ENCODE measurements around the gene KIF27.
"Not testable (repeated sequence)": the region's sequence is repeated elsewhere in the genome, so short reads cannot be mapped to it uniquely, and the experiment has no call there.

The KIF27 gene

DNA sequence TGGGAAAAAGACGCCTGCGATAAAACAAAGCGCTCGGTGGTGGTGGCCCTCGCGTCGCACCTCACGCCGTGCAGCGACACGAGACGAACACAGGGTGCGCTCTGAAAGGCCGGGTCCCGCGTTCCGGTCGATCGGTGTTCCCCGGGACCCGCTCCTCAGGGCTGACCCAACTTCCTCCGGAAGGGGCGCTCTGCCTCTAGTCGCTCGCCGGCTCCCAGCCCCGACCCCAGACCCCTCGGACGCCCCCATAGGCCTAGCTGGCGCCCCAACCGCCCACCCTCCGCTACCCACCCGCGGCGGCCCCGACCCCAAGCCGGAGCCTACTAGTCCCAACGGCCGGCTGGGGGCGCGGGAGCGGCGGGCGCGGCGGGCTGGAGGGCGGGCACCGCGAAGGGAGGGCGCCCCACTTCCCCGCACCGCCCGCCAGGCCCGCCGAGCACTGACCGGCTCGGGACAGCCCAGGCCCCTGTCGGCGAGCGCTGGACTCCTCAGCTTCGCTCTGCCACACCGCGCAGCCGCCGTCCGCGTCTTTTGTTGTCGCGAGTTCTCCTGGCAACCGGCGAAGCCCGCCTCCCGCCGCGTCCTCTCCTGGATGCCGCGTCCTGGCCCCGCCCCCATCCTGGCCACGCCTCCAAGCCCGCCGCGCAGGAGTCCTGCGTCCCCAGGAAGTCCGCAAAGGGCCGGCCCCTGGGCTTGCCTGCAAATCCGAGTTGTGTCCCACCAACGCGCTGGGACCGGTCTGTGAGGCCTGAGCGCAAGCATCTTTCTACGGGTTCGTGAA lies at the start of gene KIF27:
Gene KIF27 (minus strand): TSS at position 506 of the 781 bp plus-strand sequence. CDS start 5,841 bp downstream, outside the sequence.
- DNase-seq: peak; percentile 53 to 99 (median 94)

- no peak for DNase-seq
These were observed 48.4 kb upstream of the KIF27 start for GRCh38 chr9:83969602-83970001.

GRCh38 chr9:83967073-83967472 lies 45.8 kb upstream of the KIF27 start:
- no peak for DNase-seq

GRCh38 chr9:83966209-83966582 lies 45.0 kb upstream of the KIF27 start:
- DNase-seq: no peak

- DNase-seq: no peak
These were observed 44.3 kb upstream of the KIF27 start for GRCh38 chr9:83965350-83966208.

DNA sequence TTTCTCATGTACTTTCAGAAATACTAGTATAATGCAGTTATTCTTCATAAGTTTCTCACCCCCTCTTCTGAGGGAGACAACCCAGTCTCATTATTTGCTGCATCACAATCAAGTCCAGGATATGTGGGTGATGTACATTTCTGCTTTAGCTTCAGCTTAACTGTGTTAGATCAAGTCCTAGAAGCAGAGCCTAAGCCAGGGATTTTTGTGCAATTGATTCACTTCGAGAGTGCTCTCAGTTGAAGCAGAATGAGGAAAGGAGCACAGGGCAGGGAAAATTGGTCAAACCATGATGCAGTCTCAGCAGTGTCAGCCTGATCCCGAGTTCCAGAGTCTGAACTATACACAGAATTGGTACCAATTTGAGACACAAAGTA lies 43.7 kb upstream of the KIF27 start:
- DNase-seq: no peak

DNA sequence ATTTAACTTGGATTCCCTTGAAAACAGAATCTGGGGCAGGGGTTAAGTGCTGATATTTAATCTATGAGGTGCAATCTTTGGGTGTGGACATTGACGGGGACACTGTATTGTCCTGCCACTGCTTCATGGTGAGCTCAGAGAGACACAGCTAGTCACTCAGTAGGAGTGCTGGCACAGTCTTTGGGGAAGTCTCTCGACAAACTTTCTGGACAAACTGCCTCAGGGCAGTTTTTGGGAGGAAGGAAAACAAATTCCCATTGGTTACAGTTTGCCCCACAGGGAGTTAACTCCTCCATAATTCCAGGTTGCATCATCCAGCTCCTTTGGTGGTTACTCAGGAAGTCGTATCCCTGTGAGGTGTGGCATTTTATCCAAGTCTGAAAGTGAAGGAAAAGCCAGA lies 40.9 kb upstream of the KIF27 start:
- no peak for DNase-seq

DNA sequence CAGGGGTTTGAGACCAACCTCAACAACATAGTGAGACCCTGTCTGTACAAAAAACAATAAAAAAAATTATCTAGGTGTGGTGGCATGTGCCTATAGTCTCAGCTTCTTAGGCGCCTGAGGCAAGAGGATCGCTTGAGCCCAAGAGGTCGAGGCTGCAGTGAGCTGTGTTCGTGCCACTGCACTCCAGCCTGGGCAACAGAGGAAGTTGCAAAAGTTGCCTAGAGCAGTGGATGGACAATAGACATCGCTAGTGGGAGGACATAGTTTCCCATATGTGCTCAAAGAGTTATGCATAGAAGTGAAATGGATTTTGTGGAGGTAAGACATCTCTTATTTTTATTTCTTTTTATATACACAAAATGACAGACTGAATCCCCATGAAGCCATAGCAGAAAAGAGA lies 39.8 kb upstream of the KIF27 start:
- no peak for DNase-seq

DNA sequence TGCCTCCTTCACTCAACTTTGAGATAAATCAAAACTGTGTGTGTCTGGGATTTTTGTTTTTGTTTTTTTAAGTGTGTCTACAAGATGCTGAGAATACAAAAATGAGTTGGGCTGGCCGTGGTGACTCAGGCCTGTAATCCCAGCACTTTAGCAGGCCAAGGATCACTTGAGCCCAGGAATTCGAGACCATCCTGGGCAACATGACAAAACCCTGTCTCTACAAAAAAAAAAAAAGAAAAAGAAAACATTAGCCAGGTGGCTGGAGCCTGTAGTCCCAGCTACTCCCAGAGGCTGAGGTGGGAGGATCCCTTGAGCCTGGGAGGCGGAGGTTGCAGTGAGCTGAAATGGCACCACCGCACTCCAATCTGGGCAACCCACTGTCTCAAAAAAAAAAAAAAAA lies 37.8 kb upstream of the KIF27 start:
- no peak for DNase-seq

DNA sequence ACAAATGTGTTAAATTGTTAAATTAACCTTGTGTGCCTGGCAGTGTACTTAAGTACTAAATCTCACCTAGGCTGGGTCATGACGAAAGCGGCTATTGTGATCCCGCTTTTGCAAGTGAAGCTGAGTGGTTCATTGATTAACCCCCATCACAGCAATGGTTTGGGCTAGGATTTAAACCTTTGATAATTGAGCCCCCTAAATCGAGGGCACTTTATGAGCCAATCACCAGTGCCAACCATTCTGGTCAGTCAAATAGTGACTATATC lies 35.9 kb upstream of the KIF27 start:
- DNase-seq: no peak

- peak in 53 of 56 donors; percentile 12 to 83 (median 61) for DNase-seq
These were observed 35.4 kb upstream of the KIF27 start for GRCh38 chr9:83956436-83957247.

- DNase-seq: peak in 21 of 56 donors; percentile 9 to 64 (median 45)
These were observed 34.8 kb upstream of the KIF27 start for GRCh38 chr9:83956086-83956435.

DNA sequence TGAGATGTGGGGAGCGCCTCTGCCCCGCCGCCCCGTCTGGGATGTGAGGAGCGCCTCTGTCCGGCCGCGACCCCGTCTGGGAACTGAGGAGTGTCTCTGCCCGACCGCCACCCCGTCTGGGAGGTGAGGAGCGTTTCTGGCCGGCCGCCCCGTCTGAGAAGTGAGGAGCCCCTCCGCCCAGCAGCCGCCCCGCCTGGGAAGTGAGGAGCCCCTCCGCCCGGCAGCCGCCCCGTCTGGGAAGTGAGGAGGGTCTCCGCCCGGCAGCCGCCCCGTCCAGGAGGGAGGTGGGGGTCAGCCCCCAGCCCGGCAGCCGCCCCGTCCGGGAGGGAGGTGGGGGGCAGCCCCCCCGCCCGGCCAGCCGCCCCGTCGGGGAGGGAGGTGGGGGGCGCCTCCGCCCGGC lies 26.9 kb upstream of the KIF27 start:
- DNase-seq: not testable (repeated sequence)

DNA sequence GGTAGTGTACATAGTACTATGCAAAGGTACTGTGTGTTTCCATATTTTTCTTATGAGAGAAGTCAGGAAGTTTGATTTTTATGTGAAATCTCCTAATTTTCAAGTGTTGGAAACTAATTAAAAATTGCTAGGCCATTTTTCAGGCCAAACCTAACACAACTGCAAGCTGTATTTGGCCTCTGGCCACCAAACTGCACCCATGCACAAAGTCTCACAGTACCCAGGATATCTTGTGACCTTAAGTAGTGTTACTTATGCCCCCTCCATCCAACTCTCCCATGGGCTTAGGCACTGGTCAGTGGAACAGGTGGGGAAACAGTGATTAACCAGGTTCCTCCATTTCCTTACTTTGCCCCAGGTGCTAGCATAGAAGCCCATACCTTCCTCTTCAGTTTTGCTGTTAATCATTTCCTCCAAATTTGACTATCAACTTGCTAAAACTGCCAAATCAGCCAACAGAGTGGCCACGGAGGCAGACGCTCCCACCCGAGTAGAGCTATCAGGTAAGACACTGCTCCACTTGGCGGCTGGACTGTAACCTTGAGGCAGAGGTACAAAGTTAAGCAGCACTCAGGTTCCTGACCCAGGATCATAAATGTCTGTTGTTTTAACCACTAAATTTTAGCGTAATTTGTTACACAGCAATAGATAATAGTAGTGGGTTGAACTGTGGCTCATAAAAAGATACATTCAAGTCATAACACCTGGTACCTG lies 19.5 kb upstream of the KIF27 start:
- no peak for DNase-seq

DNA sequence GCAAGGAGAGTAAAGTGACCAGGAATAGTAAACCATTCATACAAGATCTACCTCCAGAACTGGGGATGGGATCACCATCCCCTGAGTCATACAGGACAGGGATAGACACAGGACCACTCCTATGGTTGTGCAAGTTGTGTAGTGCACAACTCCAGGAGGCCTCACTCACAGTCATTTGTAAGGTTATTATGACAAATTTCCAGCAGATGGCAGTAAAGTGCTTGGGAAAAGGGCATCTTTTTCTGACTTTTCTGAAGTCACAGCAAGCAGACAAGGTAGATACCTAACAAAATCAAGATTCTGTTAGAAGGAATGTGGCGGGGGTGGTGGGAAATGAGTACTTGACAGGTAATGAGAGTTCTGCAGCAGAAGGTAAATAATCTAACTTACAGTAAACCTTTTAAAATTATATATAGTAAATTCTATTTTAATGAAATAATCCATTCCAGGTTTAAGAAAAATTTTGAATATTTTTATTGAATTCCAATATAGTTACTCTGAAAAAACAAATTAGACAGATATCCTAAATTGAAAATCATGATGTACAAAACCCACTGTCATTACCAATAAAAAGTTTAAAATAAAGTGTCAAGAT lies 16.7 kb upstream of the KIF27 start:
- DNase-seq: peak in 9 of 56 donors; percentile 1 to 32 (median 4)

DNA sequence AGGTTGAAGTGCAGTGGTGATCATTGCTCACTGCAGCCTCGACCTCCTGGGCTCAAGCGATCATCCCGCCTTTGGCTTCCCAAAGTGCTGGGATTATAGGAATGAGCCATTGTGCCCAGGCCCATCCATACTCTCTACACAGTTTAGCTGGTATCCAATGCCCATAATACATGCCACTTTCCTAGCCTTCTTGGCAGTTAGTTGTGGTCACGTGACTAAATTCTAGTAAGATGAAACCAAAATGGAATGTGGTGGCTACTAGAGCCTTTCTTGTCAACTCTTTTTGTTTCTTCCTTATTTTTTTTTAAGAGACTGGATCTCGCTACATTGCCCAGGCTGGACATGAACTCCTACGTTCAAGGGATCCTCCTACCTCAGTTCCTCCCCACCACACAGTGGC lies 15.3 kb upstream of the KIF27 start:
- DNase-seq: no peak

- DNase-seq: peak in 1 of 56 donors; percentile 17
These were observed 14.2 kb upstream of the KIF27 start for GRCh38 chr9:83935276-83935935.

- no peak for DNase-seq
These were observed 13.5 kb upstream of the KIF27 start for GRCh38 chr9:83934569-83935275.

DNA sequence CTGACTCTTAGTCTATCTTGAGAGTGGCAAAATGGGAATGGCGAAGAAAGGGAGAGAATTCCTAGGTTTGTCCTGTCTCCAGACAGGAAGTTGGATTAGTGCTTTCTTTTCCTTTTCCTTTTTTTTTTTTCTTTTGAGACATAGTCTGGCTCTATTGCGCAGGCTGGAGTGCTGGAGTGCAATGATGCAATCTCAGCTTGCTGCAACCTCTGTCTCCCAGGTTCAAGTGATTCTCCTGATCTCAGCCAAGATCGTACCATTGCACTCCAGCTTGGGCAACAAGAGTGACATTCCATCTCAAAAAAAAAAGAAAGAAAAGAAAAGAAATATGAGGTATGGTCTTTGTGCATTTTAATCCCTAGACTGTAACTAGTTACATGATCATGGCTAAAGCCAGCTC lies 12.6 kb upstream of the KIF27 start:
- no peak for DNase-seq

DNA sequence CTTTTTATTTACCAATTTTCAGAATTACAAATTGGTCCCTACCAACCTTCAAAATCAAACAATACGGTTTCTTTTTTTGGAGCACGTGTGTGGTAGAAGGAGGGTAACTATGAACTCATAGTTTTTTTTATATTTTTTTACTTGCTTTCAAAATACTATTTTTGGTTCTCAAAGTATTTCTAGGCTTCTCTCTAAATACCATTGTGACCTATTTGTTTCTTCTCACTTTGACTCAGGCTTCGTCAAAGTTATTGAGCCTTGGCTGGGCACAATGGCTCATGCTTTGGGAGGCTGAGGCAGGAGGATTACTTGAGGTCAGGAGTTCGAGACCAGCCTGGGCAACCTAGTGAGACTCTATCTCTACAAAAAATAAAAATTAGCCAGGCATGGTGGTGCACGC lies 11.6 kb upstream of the KIF27 start:
- DNase-seq: no peak

All from amygdala (tissue), 56 donors.